Measurements from ENCODE around the gene SLC25A26.

GRCh38 chr3:66255865-66256264 is 35.1 kb downstream of the SLC25A26 start:
- no peak for TF ChIP-seq YY1 (IDR thresholded peaks at IDR 0.05; ENCODE audit: insufficient read depth, insufficient read length)
- TF ChIP-seq SUZ12 (IDR thresholded peaks at IDR 0.05; ENCODE audit: extremely low read depth, insufficient read depth, insufficient read length), result no peak
